Measurements from ENCODE around the gene CDC42EP5.

DNA sequence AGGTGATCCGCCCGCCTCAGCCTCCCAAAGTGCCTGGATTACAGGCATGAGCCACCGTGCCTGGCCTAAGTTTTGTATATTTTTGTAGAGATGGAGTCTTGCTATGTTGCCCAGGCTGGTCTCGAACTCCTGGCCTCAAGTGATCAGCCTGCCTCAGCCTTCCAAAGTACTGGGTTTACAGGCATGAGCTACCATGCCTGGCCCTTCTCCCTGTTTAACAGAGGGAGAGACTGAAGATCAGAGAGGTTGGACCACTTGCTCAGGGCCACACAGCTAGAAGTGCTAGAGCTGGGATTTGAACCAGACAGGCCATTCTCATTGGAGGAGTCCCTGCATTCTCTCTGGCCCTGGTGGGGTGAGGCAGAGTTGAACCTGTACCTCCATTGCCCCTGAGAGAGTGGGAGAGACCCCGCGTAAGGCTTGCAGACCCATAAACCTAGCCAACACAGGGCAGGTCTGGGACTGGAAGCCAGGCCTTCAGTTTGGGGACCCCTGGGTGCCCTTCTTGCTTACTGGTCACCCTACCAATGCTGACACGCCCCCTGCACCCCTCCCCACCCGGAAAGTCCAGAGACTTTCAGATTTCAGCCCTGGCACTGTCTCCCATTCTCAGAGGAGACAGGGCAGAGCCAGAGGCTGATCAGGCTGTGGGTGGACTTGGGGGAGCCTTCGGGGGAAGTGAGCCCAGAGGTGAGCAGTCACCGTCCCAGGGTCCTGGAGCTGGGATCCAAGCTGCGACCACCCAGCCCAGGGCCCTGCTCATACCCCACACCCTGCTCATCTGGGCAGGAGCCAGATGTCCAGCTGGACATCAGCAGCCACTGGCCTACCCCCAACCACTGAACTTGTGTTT, 44.5 kb downstream of the CDC42EP5 start:
- TF ChIP-seq, protein P1, sequence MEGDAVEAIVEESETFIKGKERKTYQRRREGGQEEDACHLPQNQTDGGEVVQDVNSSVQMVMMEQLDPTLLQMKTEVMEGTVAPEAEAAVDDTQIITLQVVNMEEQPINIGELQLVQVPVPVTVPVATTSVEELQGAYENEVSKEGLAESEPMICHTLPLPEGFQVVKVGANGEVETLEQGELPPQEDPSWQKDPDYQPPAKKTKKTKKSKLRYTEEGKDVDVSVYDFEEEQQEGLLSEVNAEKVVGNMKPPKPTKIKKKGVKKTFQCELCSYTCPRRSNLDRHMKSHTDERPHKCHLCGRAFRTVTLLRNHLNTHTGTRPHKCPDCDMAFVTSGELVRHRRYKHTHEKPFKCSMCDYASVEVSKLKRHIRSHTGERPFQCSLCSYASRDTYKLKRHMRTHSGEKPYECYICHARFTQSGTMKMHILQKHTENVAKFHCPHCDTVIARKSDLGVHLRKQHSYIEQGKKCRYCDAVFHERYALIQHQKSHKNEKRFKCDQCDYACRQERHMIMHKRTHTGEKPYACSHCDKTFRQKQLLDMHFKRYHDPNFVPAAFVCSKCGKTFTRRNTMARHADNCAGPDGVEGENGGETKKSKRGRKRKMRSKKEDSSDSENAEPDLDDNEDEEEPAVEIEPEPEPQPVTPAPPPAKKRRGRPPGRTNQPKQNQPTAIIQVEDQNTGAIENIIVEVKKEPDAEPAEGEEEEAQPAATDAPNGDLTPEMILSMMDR (IDR thresholded peaks at IDR 0.05), result no peak
- TF ChIP-seq POLR2A (IDR thresholded peaks at IDR 0.05), result no peak
- no peak for TF ChIP-seq POLR2AphosphoS5 (IDR thresholded peaks at IDR 0.05)
